Fibroblast of lung (primary cell): ENCODE results near the gene SH3YL1. TPM values are rescaled to one million over a fixed set of nuclear protein-coding genes. Genes with fewer than 3 reads are reported as not detected.

Source experiments
- DNase-seq, 2 donors: peaks; one replicate each; pipeline versions ENCODE4 v3.0.0 to v3.0.0-alpha.2; 2010; ENCODE audit warnings: low read depth in 2 of 2
- H2AFZ ChIP-seq: 2 replicates; pipeline ENCODE4 v1.5.1; 2012; ENCODE audit warnings: low read length, control low read depth, inconsistent platforms
- H3K27ac ChIP-seq: 2 replicates; pipeline ENCODE4 v1.5.1; 2011; ENCODE audit warnings: low read length, control low read depth; ENCODE audit not compliant: insufficient read depth
- H3K27me3 ChIP-seq: 2 replicates; pipeline ENCODE4 v1.5.1; 2011; ENCODE audit warnings: mild to moderate bottlenecking, low read length; ENCODE audit not compliant: control insufficient read depth, insufficient read depth
- H3K36me3 ChIP-seq: 2 replicates; pipeline ENCODE4 v1.5.1; 2011; ENCODE audit warnings: low read length; ENCODE audit not compliant: control insufficient read depth, insufficient read depth
- H3K4me1 ChIP-seq: 2 replicates; pipeline ENCODE4 v1.5.1; 2011; ENCODE audit warnings: low read length; ENCODE audit not compliant: control insufficient read depth, insufficient read depth; ENCODE audit errors: extremely low read depth
- H3K4me2 ChIP-seq: 2 replicates; pipeline ENCODE4 v1.5.1; 2011; ENCODE audit warnings: low read length, control low read depth; ENCODE audit not compliant: insufficient read depth; ENCODE audit errors: extremely low read depth
- H3K4me3 ChIP-seq, 4 experiments: fragments of 200-600 bp in 1 of 4; sonication (generic) in 1 of 4; replicated peaks in 1 of 4; 2 replicates each; pipeline ENCODE4 v1.5.1; 2011 to 2016; ENCODE audit warnings: low read length in 4 of 4, low read depth in 3 of 4, mild to moderate bottlenecking in 3 of 4, control low read depth in 2 of 4, inconsistent platforms in 1 of 4, mixed read lengths in 1 of 4; ENCODE audit not compliant: insufficient read depth in 1 of 4; ENCODE audit errors: control extremely low read depth in 1 of 4
- H3K79me2 ChIP-seq: 2 replicates; pipeline ENCODE4 v1.5.1; 2012; ENCODE audit warnings: mild to moderate bottlenecking, low read length, inconsistent platforms; ENCODE audit not compliant: control insufficient read depth, insufficient read depth
- H3K9ac ChIP-seq: 2 replicates; pipeline ENCODE4 v1.5.1; 2011; ENCODE audit warnings: mild to moderate bottlenecking, low read length, control low read depth; ENCODE audit not compliant: insufficient read depth
- H3K9me3 ChIP-seq: 2 replicates; pipeline ENCODE4 v1.5.1; 2012; ENCODE audit warnings: low read depth, low read length; ENCODE audit not compliant: control insufficient read depth, insufficient read depth
- H4K20me1 ChIP-seq: 2 replicates; pipeline ENCODE4 v1.5.1; 2011; ENCODE audit warnings: low read length; ENCODE audit not compliant: control insufficient read depth, insufficient read depth; ENCODE audit errors: extremely low read depth
- CTCF ChIP-seq, 2 donors: IDR thresholded peaks in 1 of 2; conservative IDR thresholded peaks in 1 of 2; 1 replicate in 1 of 2; 2 replicates in 1 of 2; pipeline ENCODE4 v1.5.1; 2011 to 2012; ENCODE audit warnings: low read length in 2 of 2, control low read depth in 1 of 2, inconsistent platforms in 1 of 2, low read depth in 1 of 2, mild to moderate bottlenecking in 1 of 2
- EZH2 ChIP-seq: IDR thresholded peaks from 2 replicates; pipeline ENCODE4 v1.5.1; 2012; ENCODE audit warnings: low read length, control low read depth, mild to moderate bottlenecking; ENCODE audit errors: missing control alignments
- polyA plus RNA-seq, 2 donors: library from polyadenylated mRNA; depleted of rRNA in 1 of 2; stranded (reverse) in 1 of 2; unstranded in 1 of 2; fragments of >200 nt; gene quantifications; 2 replicates each; pipeline ENCODE4 v1.2.1, GENCODE V29; 2011 to 2012; ENCODE audit warnings: missing spikeins in 1 of 2
- total RNA-seq: library from RNA; depleted of rRNA; stranded (reverse); fragments of >200 nt; gene quantifications from 2 replicates; pipeline ENCODE4 v1.2.1, GENCODE V29; 2014

SH3YL1 gene
- total and polyA plus RNA-seq, 2 donors (not counting 1 experiment from before 2014, with no cell fraction given), result 36.5 to 37.9 TPM

- Histone ChIP-seq H3K4me2 (no peak overlapping the region), H2AFZ (no peak overlapping the region), H3K9ac (no peak overlapping the region), H3K9me3 (no peaks in the 10 kb centered on the region), H3K36me3 (no peaks in the 10 kb centered on the region), H3K79me2 (no peaks in the 10 kb centered on the region), H3K4me1 (no peaks in the 10 kb centered on the region), H3K27me3 (no peaks in the 10 kb centered on the region), H3K27ac (no peak overlapping the region), H4K20me1 (no peaks in the 10 kb centered on the region), H3K4me3 (no peak overlapping the region)
- no peak for DNase-seq
- no peak for TF ChIP-seq EZH2
- TF ChIP-seq CTCF (conservative IDR thresholded peaks at IDR 0.05 in 1 of 2, IDR thresholded peaks at IDR 0.05 in 1 of 2; ENCODE audit: low read depth in 1 of 2, low read length in 2 of 2), result no peak
Measured at GRCh38 chr2:199041-199966, 64.5 kb downstream of the SH3YL1 start.

GRCh38 chr2:196406-196805 lies 67.4 kb downstream of the SH3YL1 start:
- no peak for DNase-seq
- Histone ChIP-seq H3K9me3 (no peaks in the 10 kb centered on the region), H3K79me2 (no peaks in the 10 kb centered on the region), H2AFZ (no peak overlapping the region), H3K4me1 (no peaks in the 10 kb centered on the region), H3K27ac (no peak overlapping the region), H3K36me3 (no peaks in the 10 kb centered on the region), H4K20me1 (no peaks in the 10 kb centered on the region), H3K4me3 (no peak overlapping the region), H3K4me2 (no peak overlapping the region), H3K27me3 (no peaks in the 10 kb centered on the region), H3K9ac (no peak overlapping the region)
- TF ChIP-seq CTCF (conservative IDR thresholded peaks at IDR 0.05 in 1 of 2, IDR thresholded peaks at IDR 0.05 in 1 of 2; ENCODE audit: low read depth in 1 of 2, low read length in 2 of 2) (no peak), EZH2 (no peak)

GRCh38 chr2:195932-196331 lies 67.9 kb downstream of the SH3YL1 start:
- Histone ChIP-seq H3K4me2 (no peak overlapping the region), H3K79me2 (no peaks in the 10 kb centered on the region), H3K4me1 (no peaks in the 10 kb centered on the region), H3K36me3 (no peaks in the 10 kb centered on the region), H3K9me3 (no peaks in the 10 kb centered on the region), H2AFZ (no peak overlapping the region), H3K27me3 (no peaks in the 10 kb centered on the region), H3K9ac (no peak overlapping the region), H3K4me3 (no peak overlapping the region), H4K20me1 (no peaks in the 10 kb centered on the region), H3K27ac (no peak overlapping the region)
- no peak for DNase-seq
- no peak for TF ChIP-seq EZH2
- TF ChIP-seq CTCF (conservative IDR thresholded peaks at IDR 0.05 in 1 of 2, IDR thresholded peaks at IDR 0.05 in 1 of 2; ENCODE audit: low read depth in 1 of 2, low read length in 2 of 2), result no peak
